K562 (cell line): ENCODE measurements around the gene DLAT. TPM values are rescaled to one million over a fixed set of nuclear protein-coding genes. Genes with fewer than 3 reads are reported as not detected.

ENCODE experiments used
- ATAC-seq: fragments of 200-7000 bp; cut with Tn5 transposase; 3 replicates; pipeline ENCODE4 v1.9.1; 2020; ENCODE audit warnings: moderate library complexity
- BruUV-seq: library from RNA; stranded (reverse); fragments of 400-500 nt; replicated peaks from 2 replicates; lab custom pipeline; 2021; lab: Mats Ljungman, UMichigan
- CTCF ChIA-PET: fragments of 300-600 bp; formaldehyde crosslinking; extraction: SDS; loops from one replicate; lab custom pipeline; 2021; ENCODE audit warnings: low intra/inter-chr PET ratio; lab: Yijun Ruan, JAX
- POLR2A ChIA-PET: fragments of 300-600, 350-650 bp; sonication (Branson Sonifier 250); formaldehyde crosslinking; extraction: SDS; loops from one replicate; lab custom pipeline; 2021; ENCODE audit warnings: antibody characterized with exemption, inconsistent platforms; lab: Yijun Ruan, JAX
- DNase-seq, 4 experiments: peaks; one replicate each; pipeline versions ENCODE4 v3.0.0 to v3.0.0-alpha.2; 2011 to 2018; ENCODE audit warnings: low spot score in 3 of 4, mixed read lengths in 3 of 4; ENCODE audit errors: extremely low read depth in 1 of 4
- FAIRE-seq: peaks from 2 replicates; lab custom pipeline; 2011; peaks lifted over from hg19 to GRCh38; lab: Jason Lieb, UNC
- H2AFZ ChIP-seq: 2 replicates; pipeline ENCODE4 v1.6.0; 2011; ENCODE audit warnings: low read depth, low read length, control low read depth, inconsistent platforms
- H3K27ac ChIP-seq: fragments of 200-600 bp; 3 replicates; pipeline ENCODE4 v1.8.0; 2011; ENCODE audit warnings: low read depth, mild to moderate bottlenecking, control low read depth, inconsistent platforms, low read length, moderate library complexity, mixed read lengths; ENCODE audit errors: extremely low read depth
- H3K27me3 ChIP-seq, 2 experiments: fragments of 300-600 bp in 1 of 2; 2 replicates in 1 of 2; 3 replicates in 1 of 2; pipeline versions ENCODE4 v1.6.0 to v1.8.0; 2011; ENCODE audit warnings: inconsistent platforms in 2 of 2, low read length in 2 of 2, mild to moderate bottlenecking in 1 of 2, mixed read lengths in 1 of 2, moderate library complexity in 1 of 2; ENCODE audit not compliant: control insufficient read depth in 2 of 2, insufficient read depth in 2 of 2
- H3K36me3 ChIP-seq: fragments of 300-600 bp; 3 replicates; pipeline ENCODE4 v1.8.0; 2011; ENCODE audit warnings: mild to moderate bottlenecking, low read length, inconsistent platforms; ENCODE audit not compliant: control insufficient read depth, insufficient read depth
- H3K4me1 ChIP-seq, 2 experiments: fragments of 200-600 bp in 1 of 2; replicated peaks in 1 of 2; 2 replicates in 1 of 2; 3 replicates in 1 of 2; pipeline versions ENCODE4 v1.5.1 to v1.8.0; 2011; ENCODE audit warnings: inconsistent platforms in 2 of 2, low read length in 2 of 2, mild to moderate bottlenecking in 1 of 2, mixed read lengths in 1 of 2, moderate library complexity in 1 of 2; ENCODE audit not compliant: control insufficient read depth in 2 of 2, insufficient read depth in 2 of 2
- H3K4me2 ChIP-seq: 2 replicates; pipeline ENCODE4 v1.6.1; 2011; ENCODE audit warnings: low read length, control low read depth, inconsistent platforms, mixed read lengths; ENCODE audit not compliant: insufficient read depth
- H3K4me3 ChIP-seq: fragments of 200-600 bp; sonication (generic), shearing (Covaris generic); 2 replicates; pipeline ENCODE4 v1.5.1; 2016; ENCODE audit warnings: control low read depth, inconsistent platforms
- H3K79me2 ChIP-seq: fragments of 200-600 bp; 3 replicates; pipeline ENCODE4 v1.8.0; 2011; ENCODE audit warnings: low read length, inconsistent platforms; ENCODE audit not compliant: control insufficient read depth, insufficient read depth
- H3K9ac ChIP-seq, 2 experiments: 2 replicates each; pipeline versions ENCODE4 v1.6.0 to v1.6.1; 2011; ENCODE audit warnings: low read depth in 2 of 2, low read length in 2 of 2, control low read depth in 1 of 2, inconsistent platforms in 1 of 2, mild to moderate bottlenecking in 1 of 2, mixed read lengths in 1 of 2; ENCODE audit not compliant: insufficient read depth in 1 of 2
- H3K9me1 ChIP-seq: one replicate; pipeline ENCODE4 v1.6.0; 2011; ENCODE audit warnings: inconsistent platforms, mild to moderate bottlenecking, low read length, moderate library complexity; ENCODE audit not compliant: control insufficient read depth, insufficient read depth
- H3K9me3 ChIP-seq: replicated peaks from 2 replicates; pipeline ENCODE4 v1.5.1; 2011; ENCODE audit warnings: low read depth, low read length, inconsistent platforms; ENCODE audit not compliant: control insufficient read depth, insufficient read depth
- H4K20me1 ChIP-seq: replicated peaks from 2 replicates; pipeline ENCODE4 v1.6.1; 2011; ENCODE audit warnings: low read length, inconsistent platforms, mixed read lengths; ENCODE audit not compliant: control insufficient read depth, insufficient read depth
- ATF7 ChIP-seq: fragments of 450-650 bp; IDR thresholded peaks from 2 replicates; pipeline ENCODE4 v1.7.1; 2014; ENCODE audit warnings: mild to moderate bottlenecking, moderate library complexity
- ESRRA ChIP-seq: fragments of 450-650 bp; IDR thresholded peaks from 2 replicates; pipeline ENCODE4 v1.6.1; 2014; ENCODE audit warnings: low read depth, mild to moderate bottlenecking, moderate library complexity, borderline replicate concordance
- ETV1 ChIP-seq: fragments of 450-650 bp; conservative IDR thresholded peaks from 2 replicates; pipeline ENCODE4 v1.6.1; 2016; ENCODE audit warnings: missing genetic modification characterization, control low read depth, low read depth, missing compliant biosample characterization
- GABPA ChIP-seq: fragments of 200-800 bp; sonication (Bioruptor generic); conservative IDR thresholded peaks from 2 replicates; pipeline ENCODE4 v1.6.1; 2016; ENCODE audit warnings: low read depth, missing genetic modification characterization, missing compliant biosample characterization
- LCOR ChIP-seq: sonication (generic); formaldehyde crosslinking; IDR thresholded peaks from 2 replicates; pipeline ENCODE4 v1.8.0; 2022; ENCODE audit warnings: mild to moderate bottlenecking, missing genetic modification reagents
- LEF1 ChIP-seq: fragments of 450-650 bp; IDR thresholded peaks from 2 replicates; pipeline ENCODE4 v1.6.1; 2016; ENCODE audit warnings: mild to moderate bottlenecking
- PBX2 ChIP-seq, 2 experiments: IDR thresholded peaks in 1 of 2; conservative IDR thresholded peaks in 1 of 2; 2 replicates each; pipeline ENCODE4 v1.6.1; 2016; ENCODE audit warnings: low read depth in 2 of 2, mild to moderate bottlenecking in 1 of 2, missing compliant biosample characterization in 1 of 2, missing genetic modification characterization in 1 of 2, moderate library complexity in 1 of 2
- PKNOX1 ChIP-seq: fragments of 450-650 bp; IDR thresholded peaks from 2 replicates; pipeline ENCODE4 v1.6.1; 2016
- POLR2AphosphoS5 ChIP-seq: IDR thresholded peaks from 2 replicates; pipeline ENCODE4 v1.6.1; 2011; ENCODE audit warnings: mild to moderate bottlenecking, low read depth, low read length, moderate library complexity; ENCODE audit not compliant: control insufficient read depth, insufficient read depth
- SAFB ChIP-seq: fragments of 200-400 bp; formaldehyde crosslinking; IDR thresholded peaks from 2 replicates; pipeline ENCODE4 v1.6.1; 2017; ENCODE audit warnings: low read depth, low read length, borderline replicate concordance
- ZNF316 ChIP-seq: fragments of 450-650 bp; IDR thresholded peaks from 2 replicates; pipeline ENCODE4 v1.6.1; 2016
- ZNF347 ChIP-seq: fragments of 450-650 bp; formaldehyde crosslinking; IDR thresholded peaks from 2 replicates; pipeline ENCODE4 v1.4.0; 2020; ENCODE audit warnings: low read depth, mild to moderate bottlenecking, moderate library complexity
- ZNF398 ChIP-seq: fragments of 250-450 bp; sonication (Bioruptor Pico); IDR thresholded peaks from 2 replicates; pipeline ENCODE4 v1.8.0; 2021; ENCODE audit warnings: moderate library complexity, mild to moderate bottlenecking, inconsistent platforms
- ZNF76 ChIP-seq: fragments of 250-450 bp; sonication (Bioruptor Pico); IDR thresholded peaks from 2 replicates; pipeline ENCODE4 v1.4.0; 2020; ENCODE audit warnings: mild to moderate bottlenecking, moderate library complexity, borderline replicate concordance
- ZSCAN29 ChIP-seq: fragments of 450-650 bp; IDR thresholded peaks from 2 replicates; pipeline ENCODE4 v1.6.1; 2017
- WGBS: fragments of 100-300 bp; shearing (Covaris generic); methylation state at CpG from one replicate; pipeline ENCODE4 v1.1.6; 2016; ENCODE audit warnings: low coverage, mixed read lengths; ENCODE audit not compliant: insufficient coverage; ENCODE audit errors: missing lambda C conversion rate; 5-methylcytosine and 5-hydroxymethylcytosine counted together
- in situ Hi-C: fragments of 300-500 bp; cut with MboI; formaldehyde crosslinking; loops from 4 replicates; pipeline ENCODE4 v1.15.0; 2018; ENCODE audit warnings: inconsistent platforms, mixed read lengths
- intact Hi-C: fragments of 100-400 bp; cut with micrococcal nuclease; formaldehyde crosslinking; loops from 2 replicates; pipeline ENCODE4 v1.14.2; 2022
- polyA plus RNA-seq, 8 experiments: library from polyadenylated mRNA; depleted of rRNA in 4 of 8; stranded (reverse) in 5 of 8; unstranded in 3 of 8; fragments of >200 nt; fragmentation: Nextera tagmentation in 2 of 8; fragmentation: Illumina TruSeq in 1 of 8; extraction: Ambion mirVana in 2 of 8; extraction: Trizol in 1 of 8; gene quantifications; 2 replicates each; pipeline versions ENCODE4 v1.2.1 to v1.2.3, GENCODE V29; 2011 to 2014; ENCODE audit warnings: inconsistent platforms in 1 of 8, missing spikeins in 1 of 8
- total RNA-seq, 7 experiments: library from RNA; depleted of rRNA in 6 of 7; stranded (reverse); fragments of >200 nt in 6 of 7; fragmentation: Illumina TruSeq in 2 of 7; extraction: Trizol in 2 of 7; gene quantifications; 2 replicates each; pipeline versions ENCODE4 v1.2.1 to v1.2.3, GENCODE V29; 2011 to 2021; ENCODE audit warnings: low replicate concordance in 1 of 7

The DLAT gene
- total and polyA plus RNA-seq, 9 of the 15 experiments (the other 6 are each of a cell fraction or from before 2014, with no cell fraction given), result 41.7 to 152 (median 105) TPM

- peak; percentile 85 for FAIRE-seq
- H3K4me1 ChIP-seq, result peaks cover 11 to 20% of the 10 kb centered on the region in 2 experiments
- TF ChIP-seq PBX2 (CRISPR knock-in tag; IDR thresholded peaks at IDR 0.05; ENCODE audit: low read depth) (no peak), PBX2 (tag; conservative IDR thresholded peaks at IDR 0.05; ENCODE audit: low read depth) (peak; percentile 47; the same call in 1 of the 2 replicates), LCOR (no peak), SAFB (no peak), LEF1 (no peak), ZNF316 (no peak), ETV1 (tag) (no peak), POLR2AphosphoS5 (no peak), ZNF398 (CRISPR knock-in tag) (no peak), ESRRA (no peak), ZNF347 (CRISPR knock-in tag) (no peak), ZNF76 (CRISPR knock-in tag) (no peak), ZSCAN29 (no peak), ATF7 (no peak), GABPA (tag) (0 out of 2 replicates have a peak, but pooled peaks have one; percentile 38), PKNOX1 (no peak; the same call in 1 of the 2 replicates)
These were observed 47.0 kb upstream of the DLAT start for GRCh38 chr11:111978028-111978771.

More at GRCh38 chr11:111978028-111978771, 47.0 kb upstream of the DLAT start:
- 9% methylated on average over 8 of the region's 8 CpGs for WGBS
- peak overlapping the region in 1 of 2 experiments; percentile 46; a peak in 1 of 4 replicates for H3K9ac ChIP-seq
- intact Hi-C loops (no loop called here), in situ Hi-C loops (loop anchor here (10.0 kb wide), 1 partner anchor 373 kb away; the partner anchor contains the start of gene SIK2)
- no peaks in the 10 kb centered on the region for H4K20me1 ChIP-seq
- H3K4me2 ChIP-seq, result peak overlapping the region; percentile 35
- no TSS peak for BruUV-seq
- no peaks in the 10 kb centered on the region for H3K9me3 ChIP-seq
- peak overlapping the region; percentile 73 for H2AFZ ChIP-seq
- ChIA-PET CTCF (interaction anchor here (1.8 kb wide), 1 partner anchor 99 kb away, joined by 5 read pairs; the partner anchor contains the start of genes CFAP68 and FDXACB1), POLR2A (interaction anchor here (0.8 to 1.7 kb wide), 2 partner anchors 15 to 16 kb away, joined by 3 to 4 read pairs; no protein-coding TSS in a partner anchor)
- DNase-seq, result peak in 2 of 4 experiments; percentile 61 to 66
- no peak overlapping the region for H3K4me3 ChIP-seq
- no peaks in the 10 kb centered on the region for H3K27me3 ChIP-seq
- peak; percentile 61 for ATAC-seq
- no peaks in the 10 kb centered on the region for H3K9me1 ChIP-seq
- no peak overlapping the region; the same call in 2 of the 3 replicates for H3K27ac ChIP-seq
- peaks cover 4% of the 10 kb centered on the region; the same call in 1 of the 3 replicates for H3K36me3 ChIP-seq
- H3K79me2 ChIP-seq, result no peaks in the 10 kb centered on the region
